Pericardium fibroblast (primary cell): ENCODE results near the gene SEC31B. TPM values are rescaled to one million over a fixed set of nuclear protein-coding genes. Genes with fewer than 3 reads are reported as not detected.

Experiments used
- total RNA-seq: library from RNA; depleted of rRNA; stranded (reverse); fragments of >200 nt; gene quantifications from 2 replicates; pipeline ENCODE4 v1.2.3, GENCODE V29; 2015

SEC31B gene
- total RNA-seq, result 2.0 and 4.1 TPM in 2 replicates

GRCh38 chr10:100519311-100520051, at the start of gene SEC31B:
Gene SEC31B (minus strand): TSS chr10:100519861. CDS start chr10:100516952, 2,909 bp downstream.

DNA sequence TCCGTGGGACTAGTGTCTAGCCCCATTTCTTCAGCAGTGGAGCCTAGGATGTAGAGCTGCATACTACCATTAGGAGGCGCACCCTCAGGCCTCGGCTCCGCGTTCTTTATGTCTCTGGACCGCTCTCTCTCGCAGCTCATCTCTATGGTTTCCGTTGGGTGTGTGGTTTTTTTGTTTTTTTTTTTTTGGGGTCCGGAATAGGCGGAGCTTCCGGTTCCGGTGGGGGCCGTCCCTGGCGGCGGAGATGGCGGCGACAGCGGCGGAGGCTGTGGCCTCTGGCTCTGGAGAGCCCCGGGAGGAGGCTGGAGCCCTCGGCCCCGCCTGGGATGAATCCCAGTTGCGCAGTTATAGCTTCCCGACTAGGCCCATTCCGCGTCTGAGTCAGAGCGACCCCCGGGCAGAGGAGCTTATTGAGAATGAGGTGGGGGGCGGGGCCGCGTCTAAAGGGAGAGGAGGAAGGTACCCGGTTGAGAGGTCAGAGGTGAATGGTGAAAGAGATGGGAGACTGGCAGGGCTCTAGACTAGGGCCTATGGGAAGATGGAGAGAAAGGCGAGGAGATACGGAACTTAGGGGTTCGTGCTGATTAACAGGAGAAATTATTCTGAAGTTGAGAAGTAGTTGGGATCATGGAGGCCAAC, 16.2 kb upstream of the SEC31B start, which contains the start of gene HIF1AN:
Gene HIF1AN, plus strand, starts transcription at position 229 of the 639 bp plus-strand sequence. Its CDS starts 16 bp downstream, at position 245.

DNA sequence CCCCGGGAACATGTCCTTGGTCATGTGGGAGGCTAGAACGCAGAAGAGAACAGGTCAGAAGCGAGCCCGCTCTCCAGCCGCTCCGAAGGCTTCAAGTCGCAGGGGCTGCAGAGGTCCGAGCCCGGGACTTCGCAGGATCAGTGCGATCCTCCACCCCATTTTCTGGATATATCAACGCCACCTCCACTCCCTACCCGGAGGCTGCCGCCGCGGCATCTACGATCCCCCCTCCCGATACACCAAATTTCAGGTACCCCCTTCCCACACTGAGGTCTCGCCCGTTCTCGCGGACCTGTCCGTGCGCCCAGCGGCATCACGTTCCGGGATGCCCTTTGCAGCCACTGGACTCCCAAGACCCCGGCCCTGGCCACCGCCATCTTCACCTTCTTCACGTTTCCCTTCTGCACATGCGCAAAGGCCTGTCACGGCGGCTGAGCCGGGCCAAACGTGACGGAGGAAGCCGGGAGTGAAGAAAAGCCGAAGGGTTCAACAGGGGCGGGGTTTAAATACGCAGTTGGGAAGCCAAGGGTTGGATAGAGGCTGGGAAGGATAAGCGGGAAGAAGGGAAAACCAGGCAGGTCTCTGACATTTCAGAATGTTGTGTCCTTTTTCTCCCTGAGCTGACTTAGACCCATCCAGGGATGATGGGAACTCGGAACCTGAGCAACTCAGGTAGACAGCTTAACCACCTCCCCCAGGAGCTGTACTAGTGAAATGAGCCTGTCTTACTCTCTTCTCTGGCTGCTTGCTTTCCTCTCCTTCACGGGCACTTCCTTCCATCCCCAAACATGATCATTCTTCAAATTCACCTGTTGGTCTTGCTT, 10.0 kb upstream of the SEC31B start, which contains the start of gene NDUFB8:
Gene NDUFB8, minus strand, starts transcription at position 397 of the 824 bp plus-strand sequence. Its CDS starts 20 bp downstream, at position 377.

DNA sequence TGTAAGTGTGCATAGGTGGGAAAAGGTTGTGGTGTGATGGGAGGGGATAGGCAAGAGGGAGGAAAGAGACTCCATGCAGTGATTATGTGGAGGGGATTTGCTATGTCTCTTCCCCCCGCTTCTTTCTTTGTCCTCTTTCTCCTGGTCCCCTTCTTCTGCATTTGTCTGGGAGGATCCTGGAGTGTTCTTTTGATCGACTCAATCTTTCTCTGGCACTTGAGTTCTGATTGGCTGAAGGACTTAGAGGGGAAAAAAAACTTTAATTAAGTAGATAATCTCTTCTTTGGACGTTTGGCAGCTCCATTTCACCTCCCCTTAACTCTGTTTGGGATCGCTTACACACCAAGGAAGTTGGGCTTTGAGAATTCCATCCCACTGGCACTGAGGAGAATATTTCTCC, 57.0 kb downstream of the SEC31B start, which contains the start of gene WNT8B:
Gene WNT8B, plus strand, starts transcription at position 301 of the 400 bp plus-strand sequence. CDS start 160 bp downstream, outside the sequence.

Other genes starting within 250 kb of the SEC31B start
- gene BLOC1S2, start 233.2 kb downstream of the SEC31B start, total RNA-seq, result 31.9 and 38.5 TPM in 2 replicates
- not detected in 2 replicates for gene PKD2L1, start 189.6 kb downstream of the SEC31B start, total RNA-seq
- 343 and 463 TPM in 2 replicates for gene SCD, start 172.6 kb downstream of the SEC31B start, total RNA-seq
- gene WNT8B, start 56.9 kb downstream of the SEC31B start, total RNA-seq, result not detected in 2 replicates
- gene NDUFB8, start 10.0 kb upstream of the SEC31B start, total RNA-seq, result 118 and 214 TPM in 2 replicates
- gene HIF1AN, start 16.1 kb upstream of the SEC31B start, total RNA-seq, result 4.7 and 7.6 TPM in 2 replicates
- gene PAX2, start 225.7 kb upstream of the SEC31B start, total RNA-seq, result not detected in 2 replicates